HG03460 (cell line): ENCODE measurements around the gene JSRP1.

Experiments
- ATAC-seq: cut with Tn5 transposase; IDR thresholded peaks from one replicate; pipeline ENCODE4 v1.9.1; 2021; ENCODE audit not compliant: unreplicated experiment

The JSRP1 gene

DNA sequence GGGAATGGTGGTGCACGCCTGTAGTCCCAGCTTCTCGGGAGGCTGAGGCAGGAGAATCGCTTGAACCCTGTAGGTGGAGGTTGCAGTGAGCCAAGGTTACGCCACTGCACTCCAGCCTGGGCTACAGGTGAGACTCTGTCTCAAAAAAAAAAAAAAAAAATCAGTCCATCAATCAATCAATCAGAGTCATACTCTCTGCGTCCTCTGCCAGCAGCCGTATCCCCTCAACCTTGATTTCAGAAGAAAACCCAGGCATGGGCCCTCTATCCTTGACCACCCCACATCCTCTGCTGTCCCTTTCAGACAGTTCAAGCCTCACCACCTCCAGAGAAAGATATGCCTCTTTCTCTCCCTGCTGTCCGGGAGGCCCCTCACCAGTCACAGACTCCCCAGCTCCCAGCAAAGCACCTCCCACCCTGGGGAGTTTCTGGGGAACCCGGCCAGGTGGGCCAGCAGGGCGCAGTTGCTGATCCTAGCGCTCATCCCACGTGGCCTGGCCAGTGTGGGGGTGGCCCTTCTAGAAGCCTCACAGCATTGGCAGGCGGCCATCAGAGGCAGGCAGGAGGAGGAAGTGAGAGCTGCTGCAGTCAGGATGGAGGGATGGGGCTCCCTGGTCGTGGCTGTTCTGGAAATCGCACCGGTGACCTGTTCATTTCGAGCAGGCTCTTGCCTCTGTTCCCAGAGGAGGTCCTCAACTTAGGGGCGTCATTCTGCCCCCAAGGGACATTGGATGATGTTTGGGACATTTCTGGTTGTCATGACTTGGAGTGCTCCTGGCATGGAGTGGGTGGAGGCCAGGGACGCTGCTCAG lies 10.2 kb upstream of the JSRP1 start:
- ATAC-seq, result no peak

DNA sequence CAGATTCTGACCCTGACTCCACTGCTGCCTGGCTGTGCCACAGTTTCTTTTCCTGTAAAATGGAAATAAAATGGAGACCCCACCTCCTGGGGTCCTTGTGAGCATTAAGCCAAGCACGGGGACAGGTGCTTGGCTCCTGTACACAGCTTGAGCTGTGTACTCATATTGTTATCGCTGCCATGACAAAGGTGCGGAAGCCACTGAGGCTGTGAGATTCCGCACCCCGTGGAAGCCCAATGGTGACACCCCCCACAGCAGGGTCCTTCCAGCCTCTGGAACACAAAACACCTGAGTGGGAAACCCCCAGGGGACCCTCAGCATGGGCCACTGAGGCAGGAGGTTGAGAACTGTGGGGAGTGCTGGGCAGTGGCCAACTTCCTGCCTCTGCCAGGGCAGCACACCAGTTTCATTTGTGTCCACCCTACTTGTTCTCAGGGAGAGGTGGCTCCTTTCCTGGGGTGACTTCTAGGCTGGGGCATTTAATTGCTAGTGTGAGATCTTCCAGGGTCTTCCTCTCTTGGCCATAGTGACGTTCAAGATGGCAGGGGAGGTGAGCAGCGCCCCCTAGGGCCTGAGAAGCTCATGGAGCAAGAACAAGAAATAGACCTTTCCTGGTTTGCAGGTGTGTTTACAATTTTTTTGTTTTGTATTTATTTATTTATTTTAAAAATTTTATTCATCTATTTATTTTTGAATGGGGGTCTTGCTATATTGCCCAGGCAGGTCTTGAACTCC lies 5.4 kb upstream of the JSRP1 start:
- no peak for ATAC-seq

DNA sequence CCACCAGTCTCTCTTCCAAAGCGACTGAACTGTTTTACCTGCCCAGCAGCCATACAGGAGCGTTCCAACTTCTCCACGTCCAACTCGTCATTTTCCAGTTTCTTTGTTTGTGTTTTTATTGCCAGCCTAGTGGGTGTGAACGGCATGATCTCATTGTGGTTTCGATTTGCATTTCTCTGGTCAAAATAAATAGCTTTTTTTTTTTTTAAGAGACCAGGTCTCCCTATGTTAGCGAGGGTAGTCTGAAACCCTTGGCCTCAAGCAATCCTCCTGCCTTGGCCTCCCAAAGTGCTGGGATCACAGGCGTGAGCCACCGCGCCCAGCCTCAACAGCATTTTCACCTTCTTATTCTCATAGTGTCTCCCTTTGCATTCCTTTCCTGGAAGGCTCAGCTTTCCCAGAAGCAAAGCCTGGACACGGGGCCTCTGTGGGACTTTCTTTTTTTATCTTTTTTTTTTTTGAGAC lies 4.2 kb upstream of the JSRP1 start:
- ATAC-seq, result no peak

DNA sequence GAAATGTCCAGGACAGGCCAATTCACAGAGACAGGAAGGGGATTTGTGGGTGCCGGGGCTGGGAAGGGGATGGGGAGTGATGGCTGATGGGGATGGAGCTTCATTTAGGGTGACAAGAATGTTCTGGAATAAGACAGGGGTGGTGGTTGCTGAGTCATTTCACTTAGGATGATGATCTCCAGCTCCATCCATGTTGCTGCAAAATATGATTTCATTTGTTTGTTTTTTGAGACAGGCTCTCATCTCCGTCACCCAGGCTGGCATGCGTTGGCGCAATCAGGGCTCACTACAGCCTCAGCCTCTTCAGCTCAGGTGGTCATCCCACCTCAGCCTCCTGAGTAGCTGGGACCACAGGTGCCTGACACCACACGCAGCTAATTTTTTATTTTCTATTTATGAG lies 3.1 kb upstream of the JSRP1 start:
- ATAC-seq, result no peak

DNA sequence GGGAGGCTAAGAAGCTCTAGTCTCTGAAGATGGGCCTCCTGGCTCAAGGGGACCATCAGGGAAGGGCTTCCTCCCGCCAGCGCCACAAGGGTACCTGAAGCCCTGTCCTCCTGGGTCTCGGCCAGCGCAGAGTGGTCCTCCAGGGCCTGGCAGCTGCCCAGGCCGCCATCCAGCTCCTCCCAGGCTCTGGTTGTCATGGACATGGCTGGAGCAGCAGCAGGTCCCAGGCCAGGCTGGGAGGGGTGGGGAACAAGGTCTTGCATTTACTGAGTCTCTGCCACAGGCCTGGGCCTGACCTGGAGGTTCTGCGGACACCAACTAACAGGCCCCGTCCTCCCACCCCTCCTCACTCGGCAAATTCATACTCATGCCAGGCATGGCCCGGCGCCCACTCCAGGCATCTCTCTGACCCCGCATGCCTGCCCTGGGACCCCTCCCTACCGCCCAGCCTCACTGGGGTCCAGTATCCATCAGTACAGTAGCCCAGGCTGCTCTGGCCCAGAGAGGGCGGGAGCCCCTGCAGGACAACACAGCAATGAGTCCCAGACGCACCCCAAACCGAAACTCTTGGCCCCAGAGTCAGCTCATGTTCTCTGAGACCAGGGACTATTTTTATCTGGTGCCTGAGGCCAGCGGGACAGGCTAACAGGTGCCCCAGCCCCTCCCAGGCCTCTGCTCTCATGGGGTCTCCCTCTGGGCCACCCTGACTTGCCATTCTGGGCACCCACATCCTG lies 938 bp downstream of the JSRP1 start:
- ATAC-seq, result no peak

DNA sequence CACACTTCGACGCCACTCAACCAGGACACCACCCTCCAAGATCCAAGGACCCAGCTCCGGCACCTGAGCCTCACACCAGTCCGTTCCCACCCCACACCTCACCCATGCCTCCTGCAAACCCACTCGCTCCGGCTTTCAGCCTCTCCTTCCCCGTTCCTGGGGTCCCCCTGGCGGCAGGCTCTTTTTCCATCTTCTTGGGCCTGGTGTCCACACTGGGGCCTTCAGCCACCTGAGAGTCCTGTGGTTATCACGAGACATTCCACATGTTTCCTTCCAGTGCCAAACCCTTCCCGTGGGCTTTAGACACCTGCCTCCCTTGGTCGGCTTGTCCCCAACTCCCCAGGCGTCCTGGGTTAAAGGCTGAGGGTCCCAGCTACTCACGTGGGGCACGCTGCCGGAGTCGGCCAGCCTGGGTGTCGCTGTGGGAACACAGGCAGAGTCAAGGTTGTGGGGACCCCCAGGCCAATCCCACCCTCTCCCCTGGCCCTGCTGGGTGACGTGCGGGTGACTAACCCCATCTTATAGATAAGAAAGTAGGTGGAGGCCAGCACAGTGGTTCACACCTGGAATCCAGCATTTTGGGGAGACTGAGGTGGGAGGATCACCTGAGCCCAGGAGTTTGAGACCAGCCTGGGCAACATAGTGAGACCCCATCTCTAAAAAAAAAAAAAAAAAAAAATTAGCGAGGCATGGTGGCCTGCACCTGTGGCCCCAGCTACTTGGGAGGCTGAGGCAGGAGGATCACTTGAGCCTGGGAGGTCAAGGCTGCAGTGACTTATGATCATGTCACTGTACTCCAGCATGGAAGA lies 1.9 kb downstream of the JSRP1 start:
- no peak for ATAC-seq

DNA sequence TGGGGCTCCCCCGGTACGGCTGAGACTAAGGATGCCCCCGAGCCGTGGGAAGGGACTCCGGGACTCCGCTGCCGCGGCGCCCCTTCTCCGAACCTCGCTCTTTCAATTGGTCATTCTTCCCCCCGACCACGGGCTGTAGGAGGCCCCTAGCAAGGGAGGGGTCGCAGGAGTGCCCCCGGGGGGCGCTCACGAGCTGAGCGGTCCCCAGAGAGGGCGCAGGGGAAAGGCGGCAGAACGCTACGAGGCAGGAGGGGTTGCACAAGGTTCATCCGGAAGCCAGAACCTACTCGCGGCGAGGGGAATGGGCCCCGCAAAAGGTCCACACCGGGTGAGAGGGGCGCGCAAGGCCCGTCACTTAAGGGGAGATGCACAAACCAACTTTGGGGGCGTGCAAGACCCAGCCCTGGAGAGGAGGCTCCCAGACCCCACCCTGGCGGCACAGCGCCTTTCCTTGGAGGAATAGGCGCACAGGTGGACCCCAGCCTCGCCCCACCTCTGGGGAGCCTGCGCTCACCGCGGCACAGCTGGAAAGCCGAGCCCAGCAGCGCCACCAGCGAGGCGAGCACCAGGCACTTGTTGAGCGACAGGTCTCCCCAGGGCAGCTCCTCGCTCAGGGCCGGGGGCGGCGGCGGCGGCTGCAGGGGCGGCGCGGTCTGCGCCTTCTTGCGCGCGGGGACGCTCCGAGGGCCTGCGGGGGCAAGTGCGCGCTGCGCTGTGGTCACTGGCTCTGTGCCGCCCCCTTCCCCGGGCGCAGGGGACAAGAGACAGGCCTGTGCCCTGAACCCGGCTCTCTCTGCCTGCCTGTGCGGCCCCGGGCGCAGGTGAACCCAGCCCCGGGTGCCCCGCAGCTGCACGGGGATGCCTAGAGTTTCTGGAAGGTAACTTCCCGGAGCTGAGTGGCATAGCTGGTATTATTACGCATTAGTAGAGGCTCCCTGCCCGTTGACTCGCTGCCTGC lies 2.8 kb downstream of the JSRP1 start:
- no peak for ATAC-seq

DNA sequence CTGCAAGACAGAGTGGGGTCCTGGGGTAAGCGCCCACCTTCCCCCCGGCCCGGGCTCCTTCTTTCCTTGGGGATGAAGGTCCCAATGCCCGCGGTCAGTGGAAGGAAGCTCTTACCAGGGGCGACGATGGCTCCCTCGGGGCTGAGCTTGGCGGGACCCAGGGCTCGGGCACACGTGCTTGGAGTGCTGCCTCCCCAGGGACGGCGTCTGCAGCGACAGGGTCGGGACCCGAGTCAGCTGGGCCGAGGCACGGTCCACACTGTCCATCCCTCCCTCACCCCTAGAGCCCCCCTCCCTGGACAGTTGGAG lies 3.5 kb downstream of the JSRP1 start:
- ATAC-seq, result no peak

DNA sequence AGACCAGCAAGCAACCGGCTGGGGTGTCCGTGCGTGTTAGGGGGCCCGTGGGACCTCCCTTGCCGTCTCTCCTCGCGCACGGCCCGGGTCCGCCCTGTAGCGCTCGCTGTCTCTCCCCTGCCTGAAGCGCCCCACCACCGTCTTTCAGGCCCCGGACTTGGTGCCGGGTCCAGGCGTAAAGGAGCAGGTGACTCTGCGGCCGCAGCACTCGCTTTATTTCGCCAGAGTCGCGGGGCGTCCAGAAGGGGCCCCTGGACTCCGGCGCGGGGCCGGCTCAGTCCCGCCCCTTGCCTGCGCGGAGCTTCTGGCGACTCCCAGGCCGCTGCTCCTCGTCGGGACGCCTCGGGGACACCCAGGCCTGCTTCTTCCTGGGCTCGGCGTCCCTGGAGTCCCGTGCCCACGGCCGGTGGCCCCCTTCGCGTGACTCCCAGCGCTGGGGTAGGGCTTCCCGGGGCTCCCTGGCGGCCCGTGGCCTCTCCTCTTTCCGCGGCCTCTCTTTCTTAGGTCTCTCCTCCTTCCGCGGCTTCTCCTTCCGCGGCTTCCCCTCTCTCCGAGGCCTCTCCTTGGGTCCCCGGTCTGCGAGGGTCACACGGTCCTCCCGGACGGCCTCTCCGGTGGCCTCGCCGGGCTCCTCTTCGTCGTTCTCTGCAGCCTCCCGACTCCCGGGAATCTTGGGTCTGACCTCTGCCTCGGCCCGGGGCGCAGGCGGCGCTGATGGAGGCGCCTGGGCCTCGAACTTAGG lies 4.0 kb downstream of the JSRP1 start:
- ATAC-seq, result no peak

DNA sequence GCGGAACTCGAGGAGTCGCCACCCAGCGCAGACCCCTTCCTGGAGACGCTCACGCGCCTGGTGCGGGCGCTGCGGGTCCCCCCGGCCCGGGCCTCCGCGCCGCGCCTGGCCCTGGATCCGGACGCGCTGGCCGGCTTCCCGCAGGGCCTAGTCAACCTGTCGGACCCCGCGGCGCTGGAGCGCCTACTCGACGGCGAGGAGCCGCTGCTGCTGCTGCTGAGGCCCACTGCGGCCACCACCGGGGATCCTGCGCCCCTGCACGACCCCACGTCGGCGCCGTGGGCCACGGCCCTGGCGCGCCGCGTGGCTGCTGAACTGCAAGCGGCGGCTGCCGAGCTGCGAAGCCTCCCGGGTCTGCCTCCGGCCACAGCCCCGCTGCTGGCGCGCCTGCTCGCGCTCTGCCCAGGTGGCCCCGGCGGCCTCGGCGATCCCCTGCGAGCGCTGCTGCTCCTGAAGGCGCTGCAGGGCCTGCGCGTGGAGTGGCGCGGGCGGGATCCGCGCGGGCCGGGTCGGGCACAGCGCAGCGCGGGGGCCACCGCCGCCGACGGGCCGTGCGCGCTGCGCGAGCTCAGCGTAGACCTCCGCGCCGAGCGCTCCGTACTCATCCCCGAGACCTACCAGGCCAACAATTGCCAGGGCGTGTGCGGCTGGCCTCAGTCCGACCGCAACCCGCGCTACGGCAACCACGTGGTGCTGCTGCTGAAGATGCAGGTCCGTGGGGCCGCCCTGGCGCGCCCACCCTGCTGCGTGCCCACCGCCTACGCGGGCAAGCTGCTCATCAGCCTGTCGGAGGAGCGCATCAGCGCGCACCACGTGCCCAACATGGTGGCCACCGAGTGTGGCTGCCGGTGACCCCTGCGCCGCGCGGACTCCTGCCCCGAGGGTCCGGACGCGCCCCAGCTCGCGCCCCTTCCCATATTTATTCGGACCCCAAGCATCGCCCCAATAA lies 4.8 kb downstream of the JSRP1 start:
- no peak for ATAC-seq

DNA sequence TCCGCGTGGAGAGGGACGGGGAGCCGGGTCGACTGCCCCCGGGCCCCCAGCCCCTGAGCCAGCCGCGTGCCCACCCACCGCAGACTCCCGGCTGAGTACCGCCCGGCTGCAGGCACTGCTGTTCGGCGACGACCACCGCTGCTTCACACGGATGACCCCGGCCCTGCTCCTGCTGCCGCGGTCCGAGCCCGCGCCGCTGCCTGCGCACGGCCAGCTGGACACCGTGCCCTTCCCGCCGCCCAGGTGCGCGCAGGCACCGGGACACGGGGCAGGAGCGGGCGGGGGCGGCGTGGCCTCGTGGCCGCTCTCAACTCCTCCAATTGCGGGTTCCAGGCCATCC lies 5.5 kb downstream of the JSRP1 start:
- no peak for ATAC-seq

DNA sequence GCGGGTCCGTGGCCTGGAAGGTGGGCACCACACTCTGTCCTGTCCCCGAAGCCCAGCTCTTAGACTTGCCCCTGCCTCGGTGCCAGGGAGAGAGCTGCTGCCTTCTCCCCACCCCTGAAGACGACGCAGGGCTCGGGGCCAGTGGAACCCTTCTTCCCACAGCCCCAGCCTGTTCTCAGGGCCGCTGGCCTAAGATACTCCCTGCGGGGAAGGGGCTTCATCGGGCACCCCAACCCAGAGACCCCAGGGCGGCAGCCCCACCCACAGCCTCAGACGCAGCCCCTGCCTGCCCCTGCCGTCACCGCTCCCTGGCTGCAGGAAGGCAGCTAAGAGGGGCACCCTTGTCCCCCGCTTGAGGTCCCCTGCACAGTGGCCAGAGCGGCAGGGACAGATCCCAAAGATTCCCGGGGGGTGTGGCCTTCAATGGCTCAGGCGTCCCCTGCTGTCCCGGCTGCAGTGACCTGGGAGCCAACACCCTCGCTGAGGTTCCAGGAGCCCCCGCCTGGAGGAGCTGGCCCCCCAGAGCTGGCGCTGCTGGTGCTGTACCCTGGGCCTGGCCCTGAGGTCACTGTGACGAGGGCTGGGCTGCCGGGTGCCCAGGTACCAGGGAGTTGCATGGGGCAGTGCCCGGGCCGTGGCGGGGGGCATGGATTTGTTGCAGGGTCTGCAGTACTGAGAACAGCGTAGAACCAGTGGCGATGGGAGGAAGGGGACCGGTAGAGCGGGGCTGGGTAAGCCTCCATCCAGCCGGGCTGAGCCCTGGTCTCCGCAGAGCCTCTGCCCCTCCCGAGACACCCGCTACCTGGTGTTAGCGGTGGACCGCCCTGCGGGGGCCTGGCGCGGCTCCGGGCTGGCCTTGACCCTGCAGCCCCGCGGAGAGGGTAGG lies 6.1 kb downstream of the JSRP1 start:
- ATAC-seq, result no peak

DNA sequence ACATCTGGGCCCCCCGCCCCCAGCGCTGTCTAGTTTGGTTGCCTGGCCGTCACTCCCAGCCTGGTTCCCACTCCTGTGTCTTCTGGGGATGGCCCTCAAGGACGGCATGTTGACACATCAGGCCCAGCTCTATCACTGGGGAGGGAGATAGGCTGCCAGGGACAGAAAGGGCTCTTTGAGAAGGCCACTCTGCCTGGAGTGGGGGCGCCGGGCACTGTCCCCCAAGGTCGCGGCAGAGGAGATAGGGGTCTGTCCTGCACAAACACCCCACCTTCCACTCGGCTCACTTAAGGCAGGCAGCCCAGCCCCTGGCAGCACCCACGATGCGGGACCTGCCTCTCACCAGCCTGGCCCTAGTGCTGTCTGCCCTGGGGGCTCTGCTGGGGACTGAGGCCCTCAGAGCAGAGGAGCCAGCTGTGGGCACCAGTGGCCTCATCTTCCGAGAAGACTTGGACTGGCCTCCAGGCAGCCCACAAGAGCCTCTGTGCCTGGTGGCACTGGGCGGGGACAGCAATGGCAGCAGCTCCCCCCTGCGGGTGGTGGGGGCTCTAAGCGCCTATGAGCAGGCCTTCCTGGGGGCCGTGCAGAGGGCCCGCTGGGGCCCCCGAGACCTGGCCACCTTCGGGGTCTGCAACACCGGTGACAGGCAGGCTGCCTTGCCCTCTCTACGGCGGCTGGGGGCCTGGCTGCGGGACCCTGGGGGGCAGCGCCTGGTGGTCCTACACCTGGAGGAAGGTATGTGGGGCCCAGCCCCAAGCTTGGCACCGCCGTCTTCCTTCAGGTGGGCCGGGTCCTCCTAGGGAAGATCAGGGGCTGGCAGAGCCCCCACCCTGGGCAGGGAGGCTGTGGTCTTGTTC lies 7.0 kb downstream of the JSRP1 start, which contains the start of gene AMH:
Gene AMH (plus strand): TSS at position 314 of the 857 bp plus-strand sequence. CDS start 10 bp downstream, at position 324.
- ATAC-seq, result no peak

DNA sequence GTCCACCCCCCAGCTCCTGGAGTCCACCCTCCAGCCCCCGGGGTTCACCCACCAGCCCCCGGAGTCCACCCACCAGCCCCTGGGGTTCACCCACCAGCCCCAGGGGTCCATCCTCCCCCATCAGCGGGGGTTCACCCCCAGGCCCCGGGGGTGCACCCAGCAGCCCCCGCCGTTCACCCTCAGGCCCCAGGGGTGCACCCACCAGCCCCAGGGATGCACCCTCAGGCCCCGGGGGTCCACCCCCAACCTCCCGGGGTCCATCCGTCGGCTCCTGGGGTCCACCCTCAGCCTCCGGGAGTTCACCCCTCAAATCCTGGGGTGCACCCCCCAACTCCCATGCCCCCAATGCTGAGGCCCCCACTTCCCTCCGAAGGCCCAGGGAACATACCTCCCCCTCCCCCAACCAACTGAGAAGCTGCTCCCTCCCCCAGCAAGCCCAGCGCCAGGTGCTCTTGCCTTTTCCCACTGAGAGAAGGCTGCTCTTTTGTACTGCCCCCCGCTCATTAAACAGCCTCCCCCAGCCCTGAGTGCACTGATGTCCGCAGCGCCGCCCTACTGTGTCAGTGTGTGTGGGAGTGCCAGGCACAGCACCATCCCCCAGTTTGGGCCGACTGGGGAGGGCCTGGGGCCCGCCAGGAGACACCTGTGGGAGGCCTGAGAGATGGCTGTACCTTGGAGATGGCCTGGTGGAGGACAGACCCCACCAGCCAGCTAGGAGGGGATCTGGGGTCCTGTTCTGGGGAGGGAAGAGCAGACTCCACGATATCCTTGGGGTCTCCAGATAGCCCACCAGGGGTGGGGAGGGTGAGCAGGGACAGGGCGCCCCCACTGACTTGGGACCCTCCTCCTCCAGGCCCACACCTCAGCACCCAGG lies 7.8 kb downstream of the JSRP1 start:
- no peak for ATAC-seq

DNA sequence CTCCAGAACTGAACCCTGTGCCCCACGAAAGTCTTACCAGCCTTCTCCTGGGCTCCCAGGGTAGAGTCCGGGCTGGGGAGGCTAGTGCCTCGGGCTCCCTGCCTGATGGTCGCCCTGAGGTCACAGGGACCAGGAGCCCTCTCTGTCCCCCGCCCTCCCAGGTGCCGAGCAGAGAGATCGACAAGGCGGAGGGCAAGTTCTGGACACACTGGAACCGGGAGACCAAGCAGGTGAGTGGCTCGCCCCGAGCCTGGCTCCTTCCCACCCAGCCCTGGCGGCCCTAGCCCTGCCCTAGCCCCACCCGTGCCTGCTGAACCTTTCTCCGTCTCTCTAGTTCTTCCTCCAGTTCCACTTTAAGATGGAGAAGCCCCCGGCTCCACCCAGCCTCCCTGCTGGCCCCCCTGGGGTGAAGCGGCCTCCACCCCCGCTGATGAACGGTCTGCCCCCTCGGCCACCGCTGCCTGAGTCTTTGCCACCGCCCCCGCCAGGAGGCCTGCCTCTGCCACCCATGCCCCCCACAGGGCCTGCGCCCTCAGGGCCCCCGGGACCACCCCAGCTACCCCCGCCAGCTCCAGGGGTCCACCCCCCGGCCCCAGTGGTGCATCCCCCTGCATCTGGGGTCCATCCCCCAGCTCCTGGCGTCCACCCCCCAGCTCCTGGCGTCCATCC lies 8.7 kb downstream of the JSRP1 start:
- no peak for ATAC-seq
